Right lobe of liver (tissue), 6 donors: Measurements from ENCODE around the gene NDRG2. TPM values are rescaled to one million over a fixed set of nuclear protein-coding genes. Genes with fewer than 3 reads are reported as not detected.
A peak's percentile ranks its signal among the peaks of the same experiment; 100 is the strongest.
"Not testable (repeated sequence)": the region's sequence is repeated elsewhere in the genome, so short reads cannot be mapped to it uniquely, and the experiment has no call there.

Experiments used
- ATAC-seq, 4 donors: fragments of 200-7000 bp; cut with Tn5 transposase; one replicate each; pipeline ENCODE4 v1.9.1; 2020; ENCODE audit warnings: mild to moderate bottlenecking in 4 of 4, moderate library complexity in 4 of 4
- DNase-seq, 3 donors: peaks; one replicate each; pipeline ENCODE4 v3.0.0-alpha.2; 2020
- H3K27ac ChIP-seq, 3 donors: fragments of 200-600 bp; one replicate each; pipeline ENCODE4 v1.8.0; 2022
- H3K27me3 ChIP-seq, 2 donors: fragments of 200-600 bp; one replicate each; pipeline ENCODE4 v1.8.0; 2022
- H3K36me3 ChIP-seq, 4 donors: fragments of 200-600 bp; sonication (generic) in 1 of 4; one replicate each; pipeline versions ENCODE4 v1.5.1 to v1.8.0; 2017 to 2022; ENCODE audit warnings: control low read depth in 1 of 4
- H3K4me1 ChIP-seq, 4 donors: fragments of 200-600 bp; sonication (generic) in 1 of 4; one replicate each; pipeline versions ENCODE4 v1.5.1 to v1.8.0; 2017 to 2022; ENCODE audit warnings: control low read depth in 1 of 4
- H3K4me3 ChIP-seq, 3 donors: fragments of 200-600 bp; one replicate each; pipeline ENCODE4 v1.8.0; 2022
- H3K9me3 ChIP-seq, 4 donors: fragments of 200-600 bp; sonication (generic) in 1 of 4; one replicate each; pipeline versions ENCODE4 v1.5.1 to v1.8.0; 2017 to 2022; ENCODE audit warnings: control low read depth in 1 of 4
- POLR2A ChIP-seq: fragments of 450-650 bp; IDR thresholded peaks from one replicate; pipeline ENCODE4 v1.6.1; 2017; ENCODE audit warnings: antibody characterized with exemption, mild to moderate bottlenecking
- WGBS: methylation state at CpG from one replicate; pipeline ENCODE4 v1.1.6; 2018; ENCODE audit warnings: low coverage, low lambda C conversion rate; ENCODE audit not compliant: insufficient coverage; ENCODE audit errors: missing lambda C conversion rate; 5-methylcytosine and 5-hydroxymethylcytosine counted together
- intact Hi-C, 2 donors: fragments of 100-400 bp; cut with DNase I; formaldehyde crosslinking; loops; one replicate each; pipeline versions ENCODE4 v1.11.2 to v1.14.1; 2022
- total RNA-seq, 6 experiments: library from RNA; depleted of rRNA in 2 of 6; stranded (reverse); fragments of >200 nt in 2 of 6; fragmentation: NEBNext Ultra II Directional in 3 of 6; extraction: Animal tissue kit (Norgen Biotek cat#: 25700) in 3 of 6; gene quantifications; one replicate each; pipeline versions ENCODE4 v1.1.0 to v1.2.4, GENCODE V29; 2016 to 2023
- TF ChIP-seq, protein P1 (sequence below), 4 donors: fragments of 200-600 bp in 3 of 4; fragments of 450-650 bp in 1 of 4; IDR thresholded peaks; one replicate each; pipeline versions ENCODE4 v1.5.1 to v1.8.0; 2016 to 2022; ENCODE audit warnings: antibody characterized with exemption in 4 of 4, mild to moderate bottlenecking in 2 of 4
- donor health status: DM: no; HTN: yes; CAD: no.
- donor health status: DM: no; HTN: no; CAD: no.
- donor health status: DM: no; HTN: no; CAD: no.
- donor health status: DM: no; HTN: yes; CAD: no.
- donor health status: DM: no; HTN: yes; CAD: no.

NDRG2 gene
- total RNA-seq, 6 experiments from 2014 or later: 92.2 to 255 (median 192) TPM

DNA sequence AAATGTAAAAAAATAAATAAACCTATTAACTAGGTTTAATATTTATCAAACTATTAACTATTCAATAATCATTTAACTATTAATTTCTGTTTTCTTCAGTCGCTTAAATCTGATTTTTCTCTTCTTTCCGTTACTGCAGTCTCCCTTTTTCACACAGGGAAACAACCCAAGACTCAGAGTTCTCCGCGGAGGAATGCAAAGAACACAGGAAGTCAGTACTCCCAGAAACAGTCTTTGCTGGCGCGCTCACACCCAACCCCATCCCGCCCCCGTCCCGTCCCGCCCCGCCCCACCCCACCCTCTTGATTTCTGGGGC is 35.4 kb downstream of the NDRG2 start:
- Histone ChIP-seq H3K27ac (peak overlapping the region; percentile 27 to 58 (median 44)), H3K36me3 (peaks cover 1 to 27% (median 13%) of the 10 kb centered on the region in 4 donors), H3K4me3 (peak overlapping the region; percentile 84 to 94 (median 84)), H3K27me3 (no peaks in the 10 kb centered on the region), H3K9me3 (no peaks in the 10 kb centered on the region), H3K4me1 (peaks cover 0 to 13% (median 3%) of the 10 kb centered on the region in 4 donors)
- intact Hi-C loops: no loop called here
- DNase-seq (no peak), ATAC-seq (no peak)
- no peak for TF ChIP-seq POLR2A
- TF ChIP-seq, protein P1, sequence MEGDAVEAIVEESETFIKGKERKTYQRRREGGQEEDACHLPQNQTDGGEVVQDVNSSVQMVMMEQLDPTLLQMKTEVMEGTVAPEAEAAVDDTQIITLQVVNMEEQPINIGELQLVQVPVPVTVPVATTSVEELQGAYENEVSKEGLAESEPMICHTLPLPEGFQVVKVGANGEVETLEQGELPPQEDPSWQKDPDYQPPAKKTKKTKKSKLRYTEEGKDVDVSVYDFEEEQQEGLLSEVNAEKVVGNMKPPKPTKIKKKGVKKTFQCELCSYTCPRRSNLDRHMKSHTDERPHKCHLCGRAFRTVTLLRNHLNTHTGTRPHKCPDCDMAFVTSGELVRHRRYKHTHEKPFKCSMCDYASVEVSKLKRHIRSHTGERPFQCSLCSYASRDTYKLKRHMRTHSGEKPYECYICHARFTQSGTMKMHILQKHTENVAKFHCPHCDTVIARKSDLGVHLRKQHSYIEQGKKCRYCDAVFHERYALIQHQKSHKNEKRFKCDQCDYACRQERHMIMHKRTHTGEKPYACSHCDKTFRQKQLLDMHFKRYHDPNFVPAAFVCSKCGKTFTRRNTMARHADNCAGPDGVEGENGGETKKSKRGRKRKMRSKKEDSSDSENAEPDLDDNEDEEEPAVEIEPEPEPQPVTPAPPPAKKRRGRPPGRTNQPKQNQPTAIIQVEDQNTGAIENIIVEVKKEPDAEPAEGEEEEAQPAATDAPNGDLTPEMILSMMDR (IDR thresholded peaks at IDR 0.05): no peak
- WGBS: 3% methylated on average over 6 of the region's 11 CpGs

DNA sequence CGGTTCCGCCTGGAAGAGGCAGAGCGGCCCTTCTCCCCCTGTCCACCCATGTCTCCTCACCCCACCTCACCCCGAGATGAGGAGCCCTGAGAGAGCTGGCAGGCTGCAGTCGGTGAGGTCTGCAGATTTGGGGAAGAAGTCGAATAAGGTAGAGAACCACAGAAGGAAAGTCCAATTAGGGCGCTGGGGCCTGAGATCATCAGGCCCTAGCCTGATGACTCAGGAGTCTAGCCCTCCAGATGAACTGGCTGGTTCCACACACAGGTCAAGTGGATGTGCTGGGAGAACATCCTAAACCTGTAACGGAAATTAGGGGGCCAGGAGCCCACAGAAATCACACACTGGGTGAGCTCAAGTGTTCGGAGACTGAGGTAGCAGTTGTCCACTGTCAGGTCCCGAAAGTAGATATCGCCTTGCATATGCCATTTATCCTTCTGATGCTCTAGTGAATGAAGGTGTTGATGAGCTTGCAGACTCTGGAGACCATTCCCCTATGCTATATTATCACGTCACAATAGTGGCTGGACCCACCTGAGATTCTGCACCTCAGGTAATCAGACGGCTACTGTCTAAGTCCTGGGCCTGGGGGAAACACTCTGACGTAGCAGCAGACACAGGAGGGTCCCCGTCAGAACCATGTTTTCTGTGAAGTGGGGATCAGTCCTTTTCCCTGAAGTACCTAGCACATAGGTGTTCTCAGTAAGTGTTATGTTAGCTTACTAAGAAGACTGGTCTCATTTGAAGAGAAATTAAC is 36.0 kb downstream of the NDRG2 start:
- Histone ChIP-seq H3K27me3 (no peaks in the 10 kb centered on the region), H3K4me1 (peaks cover 0 to 13% (median 3%) of the 10 kb centered on the region in 4 donors), H3K4me3 (peak overlapping the region; percentile 84 to 94 (median 84)), H3K36me3 (peaks cover 0 to 22% (median 9%) of the 10 kb centered on the region in 4 donors), H3K9me3 (no peaks in the 10 kb centered on the region), H3K27ac (peak overlapping the region; percentile 27 to 58 (median 44))
- no peak for TF ChIP-seq POLR2A
- WGBS: 76% methylated on average over 8 of the region's 15 CpGs
- no peak for ATAC-seq
- intact Hi-C loops: no loop called here
- no peak for DNase-seq

DNA sequence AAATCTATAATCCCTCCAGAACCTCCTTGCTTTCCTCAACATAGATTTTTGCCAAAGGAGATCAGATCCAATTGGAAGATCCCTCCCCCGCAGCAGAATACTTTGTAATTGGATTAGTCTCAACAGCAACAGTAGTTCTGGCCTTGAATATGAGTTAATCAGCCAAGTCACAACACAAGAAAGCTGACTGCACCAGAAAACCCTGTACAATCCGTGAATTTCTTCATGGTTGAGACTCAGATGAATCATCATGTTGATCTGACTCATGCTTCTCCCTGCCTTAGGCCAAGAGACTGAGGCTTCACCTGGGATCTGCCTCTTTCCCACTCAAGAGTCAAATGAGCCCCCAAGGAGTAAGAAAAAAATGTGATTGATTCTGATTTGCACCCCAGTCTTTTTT is 38.0 kb downstream of the NDRG2 start:
- intact Hi-C loops: no loop called here
- WGBS: 43% methylated on average over 2 of the region's 2 CpGs
- peak in 1 of 4 donors; percentile 15 for ATAC-seq

DNA sequence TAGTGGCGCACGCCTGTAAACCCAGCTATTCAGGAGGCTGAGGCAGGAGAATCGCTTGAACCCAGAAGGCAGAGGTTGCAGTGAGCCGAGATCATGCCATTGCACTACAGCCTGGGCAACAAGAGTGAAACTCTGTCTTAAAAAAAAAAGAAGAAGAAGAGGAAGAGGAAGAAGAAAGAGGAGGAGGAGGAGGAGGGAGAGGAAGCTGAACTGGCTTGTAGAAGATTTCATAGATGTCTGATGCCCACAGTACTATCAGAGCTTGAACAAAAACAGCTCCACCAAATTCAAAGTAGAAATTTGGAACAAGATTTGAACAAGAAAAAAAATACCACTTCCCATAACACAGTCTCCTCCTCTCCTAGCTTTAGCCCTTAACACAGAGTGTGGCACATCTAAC is 39.2 kb downstream of the NDRG2 start:
- intact Hi-C loops, H3K36me3 ChIP-seq, H3K9me3 ChIP-seq, H3K27ac ChIP-seq, DNase-seq, H3K4me3 ChIP-seq, H3K4me1 ChIP-seq, ATAC-seq, H3K27me3 ChIP-seq: not testable (repeated sequence)
- 89% methylated on average over 4 of the region's 4 CpGs for WGBS

More for the DNA sequence above, 38.0 kb downstream of the NDRG2 start:
- peaks cover 0 to 2% (median under 1%) of the 10 kb centered on the region in 4 donors for H3K36me3 ChIP-seq
- TF ChIP-seq POLR2A: no peak
- TF ChIP-seq, protein P1 (IDR thresholded peaks at IDR 0.05): no peak
- H3K27ac ChIP-seq: no peak overlapping the region
- peaks cover 0 to 13% (median 3%) of the 10 kb centered on the region in 4 donors for H3K4me1 ChIP-seq
- no peaks in the 10 kb centered on the region for H3K27me3 ChIP-seq
- H3K4me3 ChIP-seq: no peak overlapping the region
- no peak for DNase-seq
- no peaks in the 10 kb centered on the region for H3K9me3 ChIP-seq

DNA sequence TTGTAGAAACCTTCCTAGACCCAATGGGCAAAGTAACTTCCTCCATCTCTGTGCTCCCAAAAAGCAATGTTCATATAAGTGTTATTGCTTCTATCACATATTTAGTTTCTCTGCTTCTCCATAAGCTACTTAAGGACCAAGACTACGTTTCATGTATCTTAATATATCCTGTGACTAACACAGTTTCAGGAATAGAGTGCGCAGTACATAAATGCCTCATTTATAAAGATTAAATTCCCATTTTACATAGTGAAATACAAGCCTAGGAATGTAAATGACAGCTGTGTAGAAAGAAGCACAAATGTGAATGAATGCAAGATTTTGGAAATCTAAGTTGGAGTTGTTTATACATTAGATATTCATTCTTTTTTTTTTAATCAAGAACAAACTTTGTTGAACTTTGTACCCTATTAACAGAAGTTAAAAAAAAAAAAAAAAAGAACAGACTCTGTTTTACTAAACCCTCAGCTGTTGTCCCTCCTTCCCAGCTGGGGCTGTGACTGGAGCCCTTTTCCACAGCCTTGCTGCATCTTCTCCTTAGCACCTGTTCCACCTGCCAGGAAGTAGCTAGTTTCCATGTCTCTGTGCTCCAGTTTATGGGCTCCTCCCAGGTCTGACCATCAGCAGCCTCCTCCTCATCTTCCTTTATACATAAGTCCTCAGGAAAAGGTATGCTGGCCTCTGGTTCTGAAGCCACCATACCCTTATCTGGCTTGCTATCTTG is 42.1 kb downstream of the NDRG2 start:
- no peaks in the 10 kb centered on the region for H3K27me3 ChIP-seq
- H3K36me3 ChIP-seq: no peaks in the 10 kb centered on the region
- 52% methylated on average over 2 of the region's 2 CpGs for WGBS
- H3K9me3 ChIP-seq: no peaks in the 10 kb centered on the region
- H3K4me1 ChIP-seq: no peaks in the 10 kb centered on the region
- TF ChIP-seq, protein P1 (IDR thresholded peaks at IDR 0.05): no peak
- no peak for TF ChIP-seq POLR2A
- H3K27ac ChIP-seq: no peak overlapping the region
- no peak overlapping the region for H3K4me3 ChIP-seq
- intact Hi-C loops: no loop called here
- DNase-seq (no peak), ATAC-seq (no peak)
